T-helper 9 cell (primary cell): ENCODE measurements around the gene IGF1R.

ENCODE experiments used
- DNase-seq: peaks from one replicate; pipeline ENCODE4 v3.0.0-alpha.2; 2020

The IGF1R gene

GRCh38 chr15:98753726-98754656 lies 105.7 kb downstream of the IGF1R start:
- DNase-seq = no peak

GRCh38 chr15:98754657-98755022 lies 106.3 kb downstream of the IGF1R start:
- DNase-seq = no peak

DNA sequence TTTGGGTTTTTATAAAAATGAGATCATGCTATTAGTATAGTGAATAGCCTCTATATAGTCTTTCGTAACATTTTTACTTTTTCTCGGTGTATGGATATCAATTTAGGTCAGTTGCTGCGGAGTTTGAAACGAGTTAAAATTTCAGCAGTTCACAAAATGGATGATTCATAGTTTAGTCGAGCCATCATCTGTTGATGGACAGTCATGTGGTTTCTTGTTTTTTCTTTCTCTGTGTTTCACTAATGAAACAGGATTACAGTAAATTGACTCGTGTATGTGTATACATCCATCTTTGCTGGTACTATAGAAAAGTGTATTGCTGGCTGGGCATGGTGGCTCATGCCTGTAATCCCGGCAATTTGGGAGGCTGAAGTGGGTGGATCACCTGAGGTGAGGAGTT lies 106.8 kb downstream of the IGF1R start:
- no peak for DNase-seq

DNA sequence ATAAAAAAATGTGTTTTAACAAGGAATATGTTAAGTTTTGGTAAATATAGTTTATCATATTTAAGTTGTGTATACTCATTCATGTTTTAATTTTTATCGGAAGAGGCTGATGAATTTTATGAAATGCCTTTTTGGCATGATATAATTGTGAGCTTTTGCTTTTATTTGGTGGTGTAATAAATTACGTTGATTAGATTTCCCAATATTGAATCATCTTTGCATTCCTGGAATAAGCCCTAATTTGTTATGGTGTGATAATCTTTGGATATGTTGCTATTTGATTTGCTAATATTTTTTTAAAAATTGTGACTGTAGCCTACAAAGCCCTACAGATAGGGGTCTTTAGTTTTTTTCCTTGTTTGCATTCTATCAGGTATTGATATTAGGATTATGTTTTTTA lies 107.4 kb downstream of the IGF1R start:
- no peak for DNase-seq

GRCh38 chr15:98758224-98758623 lies 109.9 kb downstream of the IGF1R start:
- DNase-seq = no peak

- DNase-seq = no peak
Observed at GRCh38 chr15:98759277-98759676, 110.9 kb downstream of the IGF1R start.

GRCh38 chr15:98760112-98760826 lies 111.9 kb downstream of the IGF1R start:
- DNase-seq = no peak

DNA sequence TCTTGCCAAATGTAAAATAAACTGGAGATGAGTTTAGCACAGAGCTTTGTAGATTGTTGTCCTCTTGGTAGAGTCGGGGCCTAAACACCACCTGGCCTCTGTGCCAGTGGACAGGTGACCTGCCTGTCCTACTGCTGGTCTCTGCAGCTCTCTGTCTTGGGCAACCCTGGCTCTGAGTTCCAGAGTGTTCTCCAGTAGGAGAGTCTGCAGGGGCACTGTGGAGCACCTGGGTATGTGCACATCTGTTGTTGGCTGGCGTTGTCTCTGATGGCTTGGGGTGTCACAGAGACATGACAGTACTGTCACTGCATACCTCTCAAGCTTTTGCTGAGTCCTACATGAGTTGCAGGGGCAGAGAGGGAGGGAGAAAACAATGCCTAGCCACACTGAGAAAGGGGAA lies 112.6 kb downstream of the IGF1R start:
- no peak for DNase-seq

DNA sequence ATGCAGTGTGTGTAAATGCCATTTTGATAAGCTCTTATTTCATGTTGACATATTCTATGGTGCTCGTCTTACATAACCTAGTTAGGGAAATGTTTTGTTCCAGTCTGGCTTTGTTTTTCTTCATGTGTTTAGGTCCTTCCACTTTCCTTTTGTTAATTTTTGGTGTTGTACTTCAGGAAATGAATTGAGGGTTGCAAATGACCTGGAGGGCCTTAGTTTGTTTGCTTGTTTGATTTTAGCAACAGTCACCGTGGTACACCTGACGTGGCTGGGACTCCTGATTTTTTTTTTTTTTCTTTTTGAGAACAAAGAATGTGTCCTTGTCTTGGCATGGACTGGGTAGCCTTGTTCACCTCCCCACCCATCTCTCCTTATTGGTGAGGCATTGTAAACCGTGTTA lies 114.8 kb downstream of the IGF1R start:
- no peak for DNase-seq

- DNase-seq = no peak
Observed at GRCh38 chr15:98764291-98764690, 116.0 kb downstream of the IGF1R start.

- no peak for DNase-seq
Observed at GRCh38 chr15:98765610-98766009, 117.3 kb downstream of the IGF1R start.

DNA sequence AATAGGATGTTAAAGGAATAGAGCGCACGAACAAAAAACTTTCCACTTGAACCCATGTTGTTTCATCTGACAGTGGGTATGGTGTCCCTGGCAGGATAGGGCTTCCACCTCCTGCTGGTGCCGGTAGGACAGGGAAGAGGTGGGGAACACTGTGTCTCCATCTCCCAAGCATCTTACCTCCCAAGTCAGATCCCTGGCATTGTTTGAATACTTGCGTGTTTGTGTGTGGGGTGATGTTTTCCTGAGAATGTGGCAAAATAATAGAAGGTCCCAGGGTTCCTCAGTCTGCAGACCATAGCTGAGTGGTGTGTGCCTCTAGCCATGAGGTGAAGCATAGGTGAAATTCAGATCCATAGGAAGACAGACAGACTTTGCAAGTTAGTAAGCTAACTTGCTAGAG lies 119.4 kb downstream of the IGF1R start:
- DNase-seq = no peak

GRCh38 chr15:98769867-98770266 lies 121.5 kb downstream of the IGF1R start:
- no peak for DNase-seq

DNA sequence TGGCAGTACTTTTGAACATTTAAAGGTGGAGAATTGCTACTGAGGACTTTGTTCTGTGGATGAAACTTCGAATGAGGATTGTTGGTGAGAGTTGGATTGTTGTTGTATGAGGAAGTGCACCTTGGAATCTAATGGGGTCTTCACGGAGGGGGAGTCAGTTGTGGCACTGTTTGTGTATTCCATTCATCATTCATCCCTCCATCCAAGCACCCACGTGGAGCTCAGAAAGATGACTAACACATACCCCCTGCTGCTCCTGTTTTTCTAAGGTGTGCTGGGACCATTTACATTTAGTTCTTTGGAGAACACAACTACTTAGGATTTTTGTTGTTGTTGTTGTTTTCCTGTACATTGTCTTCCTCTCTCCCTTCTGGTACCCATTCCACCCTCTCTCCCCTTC lies 122.6 kb downstream of the IGF1R start:
- no peak for DNase-seq

GRCh38 chr15:98771541-98771940 lies 123.2 kb downstream of the IGF1R start:
- no peak for DNase-seq

DNA sequence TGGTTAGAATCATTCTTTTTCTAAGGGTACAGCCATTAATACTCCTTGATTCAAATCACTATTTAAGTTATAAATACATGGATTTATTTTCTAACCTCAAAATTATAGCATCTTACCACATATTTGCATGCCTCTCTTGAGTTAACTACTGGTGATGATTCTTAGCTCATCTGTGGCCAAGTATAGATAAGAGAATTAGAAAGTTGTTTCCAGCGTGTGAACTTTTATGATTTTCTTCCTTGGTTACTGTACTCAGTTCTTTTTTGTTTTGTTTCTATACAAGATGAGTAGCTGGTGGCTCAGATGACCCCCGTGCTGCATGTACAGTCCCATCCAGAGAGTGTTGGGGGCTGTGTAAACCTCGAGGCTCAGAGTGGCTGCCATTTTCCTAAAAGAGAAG lies 124.6 kb downstream of the IGF1R start:
- DNase-seq = no peak

DNA sequence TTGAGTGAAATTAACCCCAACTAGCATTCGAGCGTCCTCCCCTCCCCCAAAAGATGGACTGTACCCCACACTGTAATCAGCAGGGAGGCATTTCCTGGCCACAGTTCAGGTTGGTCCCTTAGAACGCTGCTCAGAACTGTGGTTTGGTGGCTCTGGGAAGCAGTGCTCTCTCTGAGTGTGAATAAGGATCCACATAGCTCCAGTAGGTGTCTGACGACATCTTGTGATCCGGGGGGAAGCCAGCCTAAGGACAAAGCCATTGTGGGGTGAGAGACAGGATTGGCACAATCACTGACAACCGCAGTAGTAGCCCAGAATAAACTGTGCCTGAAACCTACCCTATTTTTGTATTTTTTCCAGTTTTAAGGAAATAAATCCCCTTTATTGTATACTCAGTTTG lies 125.3 kb downstream of the IGF1R start:
- DNase-seq = no peak

GRCh38 chr15:98774756-98775497 lies 126.6 kb downstream of the IGF1R start:
- no peak for DNase-seq

GRCh38 chr15:98775498-98776230 lies 127.3 kb downstream of the IGF1R start:
- DNase-seq = no peak

DNA sequence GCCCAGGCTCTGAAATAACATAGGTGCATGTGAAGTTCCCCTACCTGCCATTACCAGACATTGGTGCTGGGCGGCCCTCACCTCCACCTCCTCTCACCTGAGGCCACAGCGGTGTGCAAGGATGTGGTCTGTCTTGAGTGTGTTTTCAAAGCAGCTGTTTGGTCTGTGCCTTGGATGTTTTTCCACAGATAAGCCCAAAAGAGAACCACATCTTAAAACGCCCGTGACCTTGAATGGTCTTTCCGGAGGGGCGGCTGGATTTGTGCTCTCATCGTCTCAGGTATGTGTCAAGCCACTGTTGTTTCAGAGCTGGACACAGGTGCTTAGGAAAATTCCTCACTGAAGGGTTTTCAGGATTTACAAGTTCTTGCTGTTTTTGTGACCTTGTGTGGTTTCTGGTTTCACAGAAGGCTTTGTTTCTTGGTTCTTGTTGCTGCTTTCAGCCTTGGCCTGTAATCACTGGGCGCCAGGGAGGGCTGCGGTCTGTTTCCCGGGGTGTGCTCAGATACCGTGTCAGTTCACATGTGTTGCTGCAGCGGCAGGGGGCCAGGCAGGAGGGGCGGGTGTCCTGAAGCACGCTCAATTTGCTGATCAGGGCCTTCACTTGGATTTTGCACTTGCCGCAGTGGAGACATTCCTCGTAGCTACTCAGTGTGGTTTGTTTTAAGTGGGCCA lies 128.4 kb downstream of the IGF1R start:
- no peak for DNase-seq

DNA sequence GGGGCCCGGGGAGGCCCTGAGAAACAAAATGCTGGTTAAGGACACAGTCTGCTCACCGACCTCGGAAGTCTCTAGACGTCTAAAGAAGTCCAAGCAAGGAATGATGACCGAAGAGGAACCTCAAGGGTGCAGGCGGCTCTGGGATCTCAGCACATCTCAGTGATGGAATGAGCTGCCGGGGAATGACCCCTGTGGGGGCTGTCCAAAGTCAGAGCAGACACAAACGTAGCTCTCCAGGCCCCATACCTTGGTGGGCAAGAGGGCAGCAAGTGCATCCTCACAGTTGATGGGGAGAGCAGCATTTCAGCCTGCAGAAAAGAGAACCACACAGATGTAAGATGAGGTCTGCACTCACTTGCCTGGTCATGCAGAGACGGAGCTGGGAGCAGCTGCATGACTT lies 129.1 kb downstream of the IGF1R start:
- DNase-seq = no peak

- DNase-seq = no peak
Observed at GRCh38 chr15:98778263-98778959, 130.1 kb downstream of the IGF1R start.
